Astrocyte (in vitro differentiated cells and primary cell): ENCODE data around the gene ASB7. TPM values are rescaled to one million over a fixed set of nuclear protein-coding genes. Genes with fewer than 3 reads are reported as not detected.

Experiments
- DNase-seq: peaks from one replicate; pipeline ENCODE4 v3.0.0-alpha.2; 2010; ENCODE audit warnings: low read depth
- FAIRE-seq: peaks from 2 replicates; lab custom pipeline; 2011; peaks lifted over from hg19 to GRCh38; lab: Jason Lieb, UNC
- H2AFZ ChIP-seq: 2 replicates; pipeline ENCODE4 v1.6.0; 2012; ENCODE audit warnings: low read depth, low read length, inconsistent platforms
- H3K27ac ChIP-seq: 2 replicates; pipeline ENCODE4 v1.5.1; 2011; ENCODE audit warnings: low read depth, low read length, inconsistent platforms
- H3K27me3 ChIP-seq: 2 replicates; pipeline ENCODE4 v1.6.0; 2011; ENCODE audit warnings: low read length, inconsistent platforms; ENCODE audit not compliant: insufficient read depth
- H3K36me3 ChIP-seq: 2 replicates; pipeline ENCODE4 v1.5.1; 2011; ENCODE audit warnings: low read length, inconsistent platforms; ENCODE audit not compliant: insufficient read depth
- H3K4me1 ChIP-seq: 2 replicates; pipeline ENCODE4 v1.5.1; 2011; ENCODE audit warnings: low read length, inconsistent platforms; ENCODE audit not compliant: insufficient read depth
- H3K4me2 ChIP-seq: 2 replicates; pipeline ENCODE4 v1.6.0; 2012; ENCODE audit warnings: low read length, inconsistent platforms
- H3K4me3 ChIP-seq: 2 replicates; pipeline ENCODE4 v1.5.1; 2011; ENCODE audit warnings: low read depth, mild to moderate bottlenecking, low read length, inconsistent platforms; ENCODE audit not compliant: insufficient read depth
- H3K79me2 ChIP-seq: 2 replicates; pipeline ENCODE4 v1.6.0; 2012; ENCODE audit warnings: mild to moderate bottlenecking, low read length, inconsistent platforms; ENCODE audit not compliant: insufficient read depth
- H3K9ac ChIP-seq: 2 replicates; pipeline ENCODE4 v1.6.0; 2012; ENCODE audit warnings: mild to moderate bottlenecking, low read length, inconsistent platforms
- H3K9me3 ChIP-seq: 2 replicates; pipeline ENCODE4 v1.5.1; 2012; ENCODE audit warnings: low read depth, mild to moderate bottlenecking, low read length, inconsistent platforms; ENCODE audit not compliant: insufficient read depth
- H4K20me1 ChIP-seq: 2 replicates; pipeline ENCODE4 v1.6.0; 2012; ENCODE audit warnings: low read length, inconsistent platforms; ENCODE audit not compliant: insufficient read depth
- H3K27ac Mint-ChIP-seq: one replicate; pipeline ENCODE4 v1.8.0; 2021; ENCODE audit warnings: mild to moderate bottlenecking, mixed read lengths; ENCODE audit not compliant: unreplicated experiment
- H3K27me3 Mint-ChIP-seq: one replicate; pipeline ENCODE4 v1.8.0; 2021; ENCODE audit warnings: low read depth, mixed read lengths; ENCODE audit not compliant: unreplicated experiment
- H3K36me3 Mint-ChIP-seq: one replicate; pipeline ENCODE4 v1.8.0; 2021; ENCODE audit warnings: low read depth, mixed read lengths; ENCODE audit not compliant: unreplicated experiment
- H3K4me1 Mint-ChIP-seq: one replicate; pipeline ENCODE4 v1.8.0; 2021; ENCODE audit warnings: low read depth, mixed read lengths; ENCODE audit not compliant: unreplicated experiment
- H3K4me3 Mint-ChIP-seq: one replicate; pipeline ENCODE4 v1.8.0; 2021; ENCODE audit warnings: mild to moderate bottlenecking, moderate library complexity, mixed read lengths; ENCODE audit not compliant: unreplicated experiment
- H3K9me3 Mint-ChIP-seq: one replicate; pipeline ENCODE4 v1.8.0; 2021; ENCODE audit warnings: mild to moderate bottlenecking, mixed read lengths; ENCODE audit not compliant: unreplicated experiment
- EZH2 ChIP-seq: IDR thresholded peaks from 2 replicates; pipeline ENCODE4 v1.6.1; 2012; ENCODE audit warnings: mild to moderate bottlenecking, low read length, inconsistent platforms; ENCODE audit not compliant: insufficient read depth
- total RNA-seq: library from RNA; stranded (reverse); gene quantifications from 2 replicates; pipeline ENCODE4 v1.2.1, GENCODE V29; 2021
- TF ChIP-seq, protein P1 (sequence below): IDR thresholded peaks from 2 replicates; pipeline ENCODE4 v1.5.1; 2011; ENCODE audit warnings: low read depth, mild to moderate bottlenecking, inconsistent platforms, low read length, moderate library complexity; ENCODE audit not compliant: insufficient read depth

ASB7 gene
- total RNA-seq, 1 donor from 2014 or later = 14.4 TPM

DNA sequence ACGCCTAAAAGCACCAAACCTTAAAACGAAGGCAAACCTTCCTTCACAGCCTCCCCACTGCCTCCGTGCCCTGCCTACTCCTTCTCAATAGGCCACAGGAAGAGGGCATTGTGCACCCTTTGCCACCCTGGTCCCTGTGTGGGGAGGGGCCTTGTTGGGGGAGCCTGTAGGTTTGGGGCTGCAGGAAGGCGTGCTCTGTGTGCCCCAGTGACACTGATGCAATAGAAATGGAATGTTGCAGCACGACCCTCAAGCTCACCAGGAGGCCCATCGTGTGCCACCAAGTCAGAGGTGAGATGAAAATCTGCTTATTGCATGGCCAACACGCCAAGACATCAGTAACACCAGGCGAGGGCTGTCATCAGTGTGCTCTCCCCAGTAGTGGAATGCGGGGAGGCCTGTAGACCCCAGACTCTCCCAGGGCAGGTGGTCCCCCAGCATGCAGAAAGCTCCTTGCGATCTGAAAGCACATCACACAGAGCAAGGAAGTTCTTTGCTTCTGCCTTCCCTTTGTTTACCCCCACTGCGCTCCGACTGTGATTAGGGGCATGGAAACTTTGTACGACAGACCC, 86.2 kb downstream of the ASB7 start:
- H3K4me3 ChIP-seq = peak overlapping the region; percentile 41
- no peaks in the 10 kb centered on the region for H3K36me3 ChIP-seq
- H3K27me3 Mint-ChIP-seq = peaks cover 19% of the 10 kb centered on the region
- peak overlapping the region; percentile 96 for H3K27ac ChIP-seq
- H3K36me3 Mint-ChIP-seq = peaks cover 2% of the 10 kb centered on the region
- peaks cover 33% of the 10 kb centered on the region for H3K4me1 ChIP-seq
- H3K4me3 Mint-ChIP-seq = no peak overlapping the region
- H3K9me3 ChIP-seq = no peaks in the 10 kb centered on the region
- H3K9me3 Mint-ChIP-seq = peaks cover 3% of the 10 kb centered on the region
- H3K9ac ChIP-seq = peak overlapping the region; percentile 87
- peaks cover 9% of the 10 kb centered on the region for H3K4me1 Mint-ChIP-seq
- TF ChIP-seq, protein P1, sequence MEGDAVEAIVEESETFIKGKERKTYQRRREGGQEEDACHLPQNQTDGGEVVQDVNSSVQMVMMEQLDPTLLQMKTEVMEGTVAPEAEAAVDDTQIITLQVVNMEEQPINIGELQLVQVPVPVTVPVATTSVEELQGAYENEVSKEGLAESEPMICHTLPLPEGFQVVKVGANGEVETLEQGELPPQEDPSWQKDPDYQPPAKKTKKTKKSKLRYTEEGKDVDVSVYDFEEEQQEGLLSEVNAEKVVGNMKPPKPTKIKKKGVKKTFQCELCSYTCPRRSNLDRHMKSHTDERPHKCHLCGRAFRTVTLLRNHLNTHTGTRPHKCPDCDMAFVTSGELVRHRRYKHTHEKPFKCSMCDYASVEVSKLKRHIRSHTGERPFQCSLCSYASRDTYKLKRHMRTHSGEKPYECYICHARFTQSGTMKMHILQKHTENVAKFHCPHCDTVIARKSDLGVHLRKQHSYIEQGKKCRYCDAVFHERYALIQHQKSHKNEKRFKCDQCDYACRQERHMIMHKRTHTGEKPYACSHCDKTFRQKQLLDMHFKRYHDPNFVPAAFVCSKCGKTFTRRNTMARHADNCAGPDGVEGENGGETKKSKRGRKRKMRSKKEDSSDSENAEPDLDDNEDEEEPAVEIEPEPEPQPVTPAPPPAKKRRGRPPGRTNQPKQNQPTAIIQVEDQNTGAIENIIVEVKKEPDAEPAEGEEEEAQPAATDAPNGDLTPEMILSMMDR = no peak
- no peak for TF ChIP-seq EZH2
- H3K27ac Mint-ChIP-seq = no peak overlapping the region
- DNase-seq = no peak
- peak overlapping the region; percentile 61 for H2AFZ ChIP-seq
- FAIRE-seq = no peak
- H3K79me2 ChIP-seq = no peaks in the 10 kb centered on the region
- no peaks in the 10 kb centered on the region for H3K27me3 ChIP-seq
- H4K20me1 ChIP-seq = no peaks in the 10 kb centered on the region
- peak overlapping the region; percentile 83 for H3K4me2 ChIP-seq

DNA sequence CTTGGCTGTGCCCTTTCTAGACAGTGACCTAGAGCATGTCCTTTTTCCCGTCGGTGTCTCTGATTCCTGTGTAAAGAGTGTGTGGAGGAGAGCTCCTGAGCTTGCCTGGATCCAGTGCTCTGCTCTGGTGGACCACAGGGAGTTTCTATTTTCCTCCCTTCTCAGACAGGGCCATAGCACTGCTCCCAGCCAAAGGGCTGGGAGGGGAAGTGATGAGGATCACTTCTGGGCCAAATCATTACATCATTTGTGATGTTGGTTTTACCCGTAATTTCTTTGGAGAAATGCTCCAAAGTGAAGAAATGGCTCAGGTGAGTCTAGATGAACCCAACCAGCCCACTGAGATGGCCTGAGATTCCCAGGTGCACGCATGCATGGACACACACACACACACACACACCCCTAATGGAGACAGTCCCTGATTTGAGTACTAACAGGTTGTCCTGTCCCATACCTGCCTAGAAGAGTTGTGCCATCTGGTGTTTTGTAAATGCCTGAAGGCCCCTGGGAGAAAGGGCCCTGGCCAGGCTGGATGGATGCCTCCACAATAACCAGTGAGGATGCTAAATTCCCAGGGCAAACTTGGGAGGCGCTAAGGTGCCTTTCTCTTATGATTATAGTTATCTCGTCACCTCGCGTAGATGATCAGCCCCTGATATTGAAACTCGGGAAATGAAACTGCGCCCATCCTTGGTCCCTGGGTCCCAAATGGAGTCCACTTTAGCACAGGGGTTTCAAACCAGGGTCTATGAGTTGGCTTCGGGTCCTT, 86.9 kb downstream of the ASB7 start:
- Mint-ChIP-seq H3K4me1 (peaks cover 9% of the 10 kb centered on the region), H3K4me3 (no peak overlapping the region), H3K27me3 (peaks cover 24% of the 10 kb centered on the region), H3K27ac (no peak overlapping the region), H3K9me3 (peaks cover 3% of the 10 kb centered on the region), H3K36me3 (peaks cover 2% of the 10 kb centered on the region)
- no peak overlapping the region for H3K4me2 ChIP-seq
- H3K9me3 ChIP-seq = no peaks in the 10 kb centered on the region
- DNase-seq (no peak), FAIRE-seq (no peak)
- no peak overlapping the region for H3K4me3 ChIP-seq
- no peak overlapping the region for H2AFZ ChIP-seq
- H3K4me1 ChIP-seq = peaks cover 33% of the 10 kb centered on the region
- H3K27me3 ChIP-seq = no peaks in the 10 kb centered on the region
- H3K36me3 ChIP-seq = no peaks in the 10 kb centered on the region
- no peak for TF ChIP-seq EZH2
- TF ChIP-seq, protein P1 = no peak
- H4K20me1 ChIP-seq = no peaks in the 10 kb centered on the region
- peak overlapping the region; percentile 96 for H3K27ac ChIP-seq
- H3K79me2 ChIP-seq = no peaks in the 10 kb centered on the region
- H3K9ac ChIP-seq = no peak overlapping the region
